SK-N-SH (cell line): ENCODE results near the gene ACADS. TPM values are rescaled to one million over a fixed set of nuclear protein-coding genes. Genes with fewer than 3 reads are reported as not detected.

ENCODE experiments used
- CTCF ChIA-PET: fragments of 300-600, 350-600 bp; formaldehyde crosslinking; extraction: SDS; loops from one replicate; lab custom pipeline; 2021; lab: Yijun Ruan, JAX
- POLR2A ChIA-PET: fragments of 350-600 bp; sonication (Branson Sonifier 250); formaldehyde crosslinking; extraction: SDS; loops from one replicate; lab custom pipeline; 2020; ENCODE audit warnings: antibody characterized with exemption, inconsistent platforms; lab: Yijun Ruan, JAX
- DNase-seq: peaks from one replicate; pipeline ENCODE4 v3.0.0; 2012
- H2AFZ ChIP-seq: fragments of 200-600 bp; sonication (generic); 2 replicates; pipeline ENCODE4 v1.8.1; 2016; ENCODE audit warnings: antibody characterized with exemption, mild to moderate bottlenecking, low read depth
- H3F3A ChIP-seq: fragments of 200-600 bp; sonication (generic); replicated peaks from 2 replicates; pipeline ENCODE3; 2016; ENCODE audit warnings: antibody characterized with exemption, mild to moderate bottlenecking; ENCODE audit not compliant: insufficient read depth
- H3K27ac ChIP-seq, 2 experiments: fragments of 200-500 bp in 1 of 2; fragments of 200-600 bp in 1 of 2; sonication (Bioruptor generic) in 1 of 2; sonication (generic), shearing (Covaris generic) in 1 of 2; 2 replicates each; pipeline versions ENCODE4 v1.5.1 to v1.6.1; 2014 to 2016; ENCODE audit warnings: low read depth in 2 of 2, inconsistent platforms in 1 of 2, low read length in 1 of 2, mild to moderate bottlenecking in 1 of 2, mixed read lengths in 1 of 2
- H3K27me3 ChIP-seq: fragments of 200-600 bp; sonication (generic), shearing (Covaris generic); 2 replicates; pipeline ENCODE4 v1.6.1; 2016; ENCODE audit warnings: mixed run types; ENCODE audit not compliant: insufficient read depth
- H3K36me3 ChIP-seq, 2 experiments: fragments of 200-500 bp in 1 of 2; fragments of 200-600 bp in 1 of 2; sonication (Bioruptor generic) in 1 of 2; sonication (generic) in 1 of 2; replicated peaks in 1 of 2; 2 replicates each; pipeline versions ENCODE3 to v1.5.1; 2014 to 2016; ENCODE audit warnings: low read length in 1 of 2, mild to moderate bottlenecking in 1 of 2; ENCODE audit not compliant: insufficient read depth in 2 of 2, control insufficient read depth in 1 of 2
- H3K4me1 ChIP-seq, 2 experiments: fragments of 200-500 bp in 1 of 2; fragments of 200-600 bp in 1 of 2; sonication (Bioruptor generic) in 1 of 2; sonication (generic), shearing (Covaris generic) in 1 of 2; 2 replicates each; pipeline versions ENCODE4 v1.5.1 to v1.6.1; 2014 to 2016; ENCODE audit warnings: low read depth in 1 of 2, low read length in 1 of 2, mixed run types in 1 of 2; ENCODE audit not compliant: insufficient read depth in 2 of 2, control insufficient read depth in 1 of 2
- H3K4me2 ChIP-seq: fragments of 200-600 bp; sonication (generic), shearing (Covaris generic); 2 replicates; pipeline ENCODE4 v1.6.1; 2017; ENCODE audit warnings: mixed run types
- H3K4me3 ChIP-seq, 2 experiments: fragments of 200-500 bp in 1 of 2; fragments of 200-600 bp in 1 of 2; sonication (Bioruptor generic) in 1 of 2; sonication (generic), shearing (Covaris generic) in 1 of 2; 2 replicates each; pipeline versions ENCODE4 v1.5.1 to v1.8.1; 2014 to 2016; ENCODE audit warnings: low read depth in 2 of 2, inconsistent platforms in 1 of 2, low read length in 1 of 2, mild to moderate bottlenecking in 1 of 2, mixed read lengths in 1 of 2, moderate library complexity in 1 of 2
- H3K79me2 ChIP-seq: fragments of 200-600 bp; sonication (generic); 2 replicates; pipeline ENCODE4 v1.8.1; 2017; ENCODE audit warnings: mild to moderate bottlenecking; ENCODE audit not compliant: insufficient read depth
- H3K9ac ChIP-seq: fragments of 200-600 bp; sonication (generic); 2 replicates; pipeline ENCODE4 v1.6.1; 2017; ENCODE audit warnings: mixed run types
- H3K9me2 ChIP-seq: fragments of 200-600 bp; sonication (generic); 2 replicates; pipeline ENCODE4 v1.6.1; 2017; ENCODE audit warnings: mixed run types
- H3K9me3 ChIP-seq: fragments of 200-600 bp; sonication (generic); 2 replicates; pipeline ENCODE4 v1.6.1; 2017; ENCODE audit warnings: mixed run types, mild to moderate bottlenecking, moderate library complexity
- H4K20me1 ChIP-seq: fragments of 200-600 bp; sonication (generic); 2 replicates; pipeline ENCODE4 v1.6.1; 2017; ENCODE audit warnings: mild to moderate bottlenecking, mixed run types; ENCODE audit not compliant: insufficient read depth
- CHD2 ChIP-seq: fragments of 150-350 bp; IDR thresholded peaks from 2 replicates; pipeline ENCODE4 v1.6.1; 2018; ENCODE audit warnings: low read length; ENCODE audit not compliant: partially characterized antibody
- CTCF ChIP-seq: fragments of 200-600 bp; sonication (generic); IDR thresholded peaks from 2 replicates; pipeline ENCODE4 v1.6.1; 2017; ENCODE audit warnings: antibody characterized with exemption, mild to moderate bottlenecking, moderate library complexity
- ELF1 ChIP-seq: IDR thresholded peaks from 2 replicates; pipeline ENCODE4 v1.4.0; 2012
- EZH2phosphoT487 ChIP-seq: fragments of 200-600 bp; sonication (generic); IDR thresholded peaks from 2 replicates; pipeline ENCODE4 v1.6.1; 2017; ENCODE audit warnings: low read depth, mixed run types, mild to moderate bottlenecking, antibody characterized with exemption, moderate library complexity, borderline replicate concordance
- FOSL2 ChIP-seq: IDR thresholded peaks from 2 replicates; pipeline ENCODE4 v1.4.0; 2012; ENCODE audit warnings: low read depth, mild to moderate bottlenecking, moderate library complexity, borderline replicate concordance
- GATA2 ChIP-seq: sonication (generic); formaldehyde crosslinking; IDR thresholded peaks from 2 replicates; pipeline ENCODE4 v1.5.0; 2020; ENCODE audit warnings: mild to moderate bottlenecking, missing genetic modification reagents
- IRF3 ChIP-seq: fragments of 150-350 bp; IDR thresholded peaks from 2 replicates; pipeline ENCODE4 v1.6.1; 2016; ENCODE audit warnings: mild to moderate bottlenecking, low read depth, low read length
- JUND ChIP-seq: IDR thresholded peaks from 2 replicates; pipeline ENCODE4 v1.4.0; 2012
- MEF2A ChIP-seq: IDR thresholded peaks from 2 replicates; pipeline ENCODE4 v1.4.0; 2012; ENCODE audit warnings: low read depth, borderline replicate concordance
- MXI1 ChIP-seq: IDR thresholded peaks from 2 replicates; pipeline ENCODE4 v1.6.1; 2012; ENCODE audit warnings: mild to moderate bottlenecking, low read depth, low read length, improper control_type of control experiment
- NFIC ChIP-seq: IDR thresholded peaks from 2 replicates; pipeline ENCODE4 v1.4.0; 2012; ENCODE audit warnings: borderline replicate concordance
- NRF1 ChIP-seq: IDR thresholded peaks from 2 replicates; pipeline ENCODE4 v1.6.1; 2012; ENCODE audit warnings: low read depth, mild to moderate bottlenecking, low read length
- POLR2AphosphoS5 ChIP-seq: IDR thresholded peaks from 2 replicates; pipeline ENCODE4 v1.6.1; 2012; ENCODE audit warnings: low read depth, low read length
- RAD21 ChIP-seq: IDR thresholded peaks from 2 replicates; pipeline ENCODE4 v1.6.1; 2012; ENCODE audit warnings: mild to moderate bottlenecking, low read length
- RCOR1 ChIP-seq: fragments of 150-350 bp; IDR thresholded peaks from 2 replicates; pipeline ENCODE4 v1.6.1; 2017; ENCODE audit warnings: antibody characterized with exemption, low read length
- REST ChIP-seq: IDR thresholded peaks from 2 replicates; pipeline ENCODE4 v1.6.1; 2012; ENCODE audit warnings: mild to moderate bottlenecking, low read depth, low read length, moderate library complexity
- YY1 ChIP-seq: IDR thresholded peaks from 2 replicates; pipeline ENCODE4 v1.4.0; 2012; ENCODE audit warnings: low read depth, mild to moderate bottlenecking
- WGBS: methylation state at CpG from one replicate; pipeline ENCODE4 v1.1.6; 2017; ENCODE audit warnings: low lambda C conversion rate; 5-methylcytosine and 5-hydroxymethylcytosine counted together
- polyA plus RNA-seq, 3 experiments: library from polyadenylated mRNA; depleted of rRNA; stranded (reverse); fragments of >200 nt; gene quantifications; 2 replicates each; pipeline ENCODE4 v1.2.3, GENCODE V29; 2012
- TF ChIP-seq, protein P1 (sequence below): IDR thresholded peaks from 2 replicates; pipeline ENCODE4 v1.4.0; 2012; ENCODE audit warnings: low read depth
- TF ChIP-seq, protein P2 (sequence below): IDR thresholded peaks from 2 replicates; pipeline ENCODE4 v1.4.0; 2012; ENCODE audit warnings: low read depth, borderline replicate concordance

The ACADS gene
- polyA plus RNA-seq, 1 of the 3 experiments (the other 2 are of a cell fraction), result 4.9 TPM

GRCh38 chr12:120700886-120701285 is 24.7 kb upstream of the ACADS start:
- POLR2A ChIA-PET, result interaction anchor here (0.6 to 1.5 kb wide), 2 partner anchors 10 to 238 kb away, joined by 3 read pairs; no protein-coding TSS in a partner anchor
- TF ChIP-seq POLR2AphosphoS5, result no peak
- no peak for TF ChIP-seq CHD2
- TF ChIP-seq NRF1, result no peak
- TF ChIP-seq RCOR1, result no peak
- TF ChIP-seq FOSL2, result no peak
- TF ChIP-seq, protein P1, sequence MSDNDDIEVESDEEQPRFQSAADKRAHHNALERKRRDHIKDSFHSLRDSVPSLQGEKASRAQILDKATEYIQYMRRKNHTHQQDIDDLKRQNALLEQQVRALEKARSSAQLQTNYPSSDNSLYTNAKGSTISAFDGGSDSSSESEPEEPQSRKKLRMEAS, result no peak
- no peak for TF ChIP-seq YY1
- no peak for TF ChIP-seq NFIC
- TF ChIP-seq REST, result no peak
- TF ChIP-seq, protein P2, sequence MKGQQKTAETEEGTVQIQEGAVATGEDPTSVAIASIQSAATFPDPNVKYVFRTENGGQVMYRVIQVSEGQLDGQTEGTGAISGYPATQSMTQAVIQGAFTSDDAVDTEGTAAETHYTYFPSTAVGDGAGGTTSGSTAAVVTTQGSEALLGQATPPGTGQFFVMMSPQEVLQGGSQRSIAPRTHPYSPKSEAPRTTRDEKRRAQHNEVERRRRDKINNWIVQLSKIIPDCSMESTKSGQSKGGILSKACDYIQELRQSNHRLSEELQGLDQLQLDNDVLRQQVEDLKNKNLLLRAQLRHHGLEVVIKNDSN, result no peak
- no peak for TF ChIP-seq MXI1
- TF ChIP-seq MEF2A, result no peak
- no peak for TF ChIP-seq CTCF
- TF ChIP-seq EZH2phosphoT487, result no peak
- TF ChIP-seq RAD21, result no peak
- no peak for TF ChIP-seq GATA2 (CRISPR knock-in tag)
- no peak for TF ChIP-seq IRF3
- no peak for TF ChIP-seq ELF1
- TF ChIP-seq JUND, result no peak
- no peak for DNase-seq
- H4K20me1 ChIP-seq, result no peaks in the 10 kb centered on the region
- H3K79me2 ChIP-seq, result no peaks in the 10 kb centered on the region
- CTCF ChIA-PET, result interaction anchor here (0.6 to 2.7 kb wide), 7 partner anchors 13 to 396 kb away, joined by 3 to 10 read pairs (median 4); no protein-coding TSS in a partner anchor
- no peak overlapping the region for H3K4me3 ChIP-seq
- H3K9me3 ChIP-seq, result no peaks in the 10 kb centered on the region
- H3K4me1 ChIP-seq, result no peaks in the 10 kb centered on the region; a peak in 1 of 4 replicates
- H3K9me2 ChIP-seq, result no peaks in the 10 kb centered on the region
- no peaks in the 10 kb centered on the region for H3K27me3 ChIP-seq
- no peak overlapping the region for H2AFZ ChIP-seq
- H3F3A ChIP-seq, result no peaks in the 10 kb centered on the region
- H3K9ac ChIP-seq, result no peak overlapping the region
- H3K4me2 ChIP-seq, result no peak overlapping the region
- no peak overlapping the region; a peak in 1 of 4 replicates for H3K27ac ChIP-seq
- peaks cover 11 to 58% of the 10 kb centered on the region in 2 experiments for H3K36me3 ChIP-seq
- 99% methylated on average over 5 of the region's 5 CpGs for WGBS
